Astrocyte (in vitro differentiated cells and primary cell): Measurements from ENCODE around the gene KLHL28.

Experiments
- CTCF ChIP-seq: IDR thresholded peaks from 2 replicates; pipeline ENCODE4 v1.5.1; 2011; ENCODE audit warnings: low read depth, mild to moderate bottlenecking, inconsistent platforms, low read length, moderate library complexity; ENCODE audit not compliant: insufficient read depth
- EZH2 ChIP-seq: IDR thresholded peaks from 2 replicates; pipeline ENCODE4 v1.6.1; 2012; ENCODE audit warnings: mild to moderate bottlenecking, low read length, inconsistent platforms; ENCODE audit not compliant: insufficient read depth

- TF ChIP-seq CTCF (no peak), EZH2 (no peak)
Observed at GRCh38 chr14:44940211-44940610, 21.5 kb downstream of the KLHL28 start.
